ENCODE measurements around the gene TMEM205.

DNA sequence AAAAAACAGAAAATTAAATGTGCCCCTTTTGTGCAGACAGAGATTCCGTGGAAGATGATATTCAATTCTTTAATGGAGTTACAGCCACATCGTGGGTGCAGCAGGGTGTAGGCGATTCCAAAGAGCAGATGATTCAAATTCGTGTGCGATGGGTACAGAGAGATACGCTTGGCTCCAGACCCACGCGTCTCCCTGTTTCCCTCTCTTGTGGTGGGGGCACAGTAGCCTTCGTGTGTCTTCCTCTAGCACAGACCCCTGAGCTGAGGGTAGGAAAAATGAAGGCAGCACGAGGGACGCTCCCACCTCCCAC lies 45.3 kb downstream of the TMEM205 start:
- TF ChIP-seq POLR2A (IDR thresholded peaks at IDR 0.05; ENCODE audit: low read length) (no peak), GATA1 (IDR thresholded peaks at IDR 0.05; ENCODE audit: low read depth, low read length) (no peak)
